Type B pancreatic cell (in vitro differentiated cells): ENCODE data around the gene VPS54. TPM values are rescaled to one million over a fixed set of nuclear protein-coding genes. Genes with fewer than 3 reads are reported as not detected.

Source experiments
- DNase-seq: peaks from one replicate; pipeline ENCODE4 v3.0.0; 2021; ENCODE audit warnings: mixed read lengths; ENCODE audit not compliant: unreplicated experiment; ENCODE audit errors: extremely low spot score
- H3K27ac Mint-ChIP-seq: 2 replicates; pipeline ENCODE4 v1.8.0; 2021; ENCODE audit warnings: mild to moderate bottlenecking, mixed read lengths
- H3K27me3 Mint-ChIP-seq: 2 replicates; pipeline ENCODE4 v1.8.0; 2021; ENCODE audit warnings: mixed read lengths
- H3K36me3 Mint-ChIP-seq: 2 replicates; pipeline ENCODE4 v1.8.0; 2021; ENCODE audit warnings: mixed read lengths
- H3K4me1 Mint-ChIP-seq: one replicate; pipeline ENCODE4 v1.8.0; 2021; ENCODE audit warnings: mixed read lengths; ENCODE audit not compliant: unreplicated experiment
- H3K4me3 Mint-ChIP-seq: 2 replicates; pipeline ENCODE4 v1.8.0; 2021; ENCODE audit warnings: mild to moderate bottlenecking, mixed read lengths
- H3K9me3 Mint-ChIP-seq: 2 replicates; pipeline ENCODE4 v1.8.0; 2021; ENCODE audit warnings: mixed read lengths
- CTCF ChIP-seq: fragments of 200-600 bp; sonication (generic); conservative IDR thresholded peaks from 2 replicates; pipeline ENCODE4 v1.5.0; 2021; ENCODE audit warnings: antibody characterized with exemption, mild to moderate bottlenecking
- long read RNA-seq: library from polyadenylated mRNA; unstranded; transcript quantifications from one replicate; pipeline ENCODE4 v2.0.0, GENCODE V29; 2020
- total RNA-seq: library from RNA; stranded (reverse); gene quantifications from 2 replicates; pipeline ENCODE4 v1.2.1, GENCODE V29; 2021; ENCODE audit warnings: low replicate concordance

VPS54 gene, protein sequence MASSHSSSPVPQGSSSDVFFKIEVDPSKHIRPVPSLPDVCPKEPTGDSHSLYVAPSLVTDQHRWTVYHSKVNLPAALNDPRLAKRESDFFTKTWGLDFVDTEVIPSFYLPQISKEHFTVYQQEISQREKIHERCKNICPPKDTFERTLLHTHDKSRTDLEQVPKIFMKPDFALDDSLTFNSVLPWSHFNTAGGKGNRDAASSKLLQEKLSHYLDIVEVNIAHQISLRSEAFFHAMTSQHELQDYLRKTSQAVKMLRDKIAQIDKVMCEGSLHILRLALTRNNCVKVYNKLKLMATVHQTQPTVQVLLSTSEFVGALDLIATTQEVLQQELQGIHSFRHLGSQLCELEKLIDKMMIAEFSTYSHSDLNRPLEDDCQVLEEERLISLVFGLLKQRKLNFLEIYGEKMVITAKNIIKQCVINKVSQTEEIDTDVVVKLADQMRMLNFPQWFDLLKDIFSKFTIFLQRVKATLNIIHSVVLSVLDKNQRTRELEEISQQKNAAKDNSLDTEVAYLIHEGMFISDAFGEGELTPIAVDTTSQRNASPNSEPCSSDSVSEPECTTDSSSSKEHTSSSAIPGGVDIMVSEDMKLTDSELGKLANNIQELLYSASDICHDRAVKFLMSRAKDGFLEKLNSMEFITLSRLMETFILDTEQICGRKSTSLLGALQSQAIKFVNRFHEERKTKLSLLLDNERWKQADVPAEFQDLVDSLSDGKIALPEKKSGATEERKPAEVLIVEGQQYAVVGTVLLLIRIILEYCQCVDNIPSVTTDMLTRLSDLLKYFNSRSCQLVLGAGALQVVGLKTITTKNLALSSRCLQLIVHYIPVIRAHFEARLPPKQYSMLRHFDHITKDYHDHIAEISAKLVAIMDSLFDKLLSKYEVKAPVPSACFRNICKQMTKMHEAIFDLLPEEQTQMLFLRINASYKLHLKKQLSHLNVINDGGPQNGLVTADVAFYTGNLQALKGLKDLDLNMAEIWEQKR
- total RNA-seq: 21.5 and 23.3 TPM in 2 replicates
- long read RNA-seq, partial matches to known transcripts: 7 of 10 reads
- long read RNA-seq, other reads (novel, unspliced or antisense): 3 of 10 reads

GRCh38 chr2:64019083-64019974 lies at the start of gene VPS54:
VPS54 (minus strand) TSS chr2:64019428; CDS start chr2:63983999, 35,429 bp downstream.
- H3K9me3 Mint-ChIP-seq: no peaks in the 10 kb centered on the region
- H3K27me3 Mint-ChIP-seq: no peaks in the 10 kb centered on the region
- no peak for TF ChIP-seq CTCF
- peak within 1 kb of the TSS; percentile 97 for H3K27ac Mint-ChIP-seq
- H3K36me3 Mint-ChIP-seq: peaks cover 4% of the 10 kb centered on the region
- peak; percentile 82 for DNase-seq
- peaks cover 27% of the 10 kb centered on the region for H3K4me1 Mint-ChIP-seq
- peak within 1 kb of the TSS; percentile 99 for H3K4me3 Mint-ChIP-seq

GRCh38 chr2:64067326-64067725 lies 48.1 kb upstream of the VPS54 start:
- no peak for TF ChIP-seq CTCF
- no peaks in the 10 kb centered on the region for H3K36me3 Mint-ChIP-seq
- H3K9me3 Mint-ChIP-seq: peaks cover 7% of the 10 kb centered on the region
- peaks cover 22% of the 10 kb centered on the region for H3K4me1 Mint-ChIP-seq
- no peak for DNase-seq
- no peaks in the 10 kb centered on the region for H3K27me3 Mint-ChIP-seq
- H3K4me3 Mint-ChIP-seq: no peak overlapping the region
- H3K27ac Mint-ChIP-seq: no peak overlapping the region

DNA sequence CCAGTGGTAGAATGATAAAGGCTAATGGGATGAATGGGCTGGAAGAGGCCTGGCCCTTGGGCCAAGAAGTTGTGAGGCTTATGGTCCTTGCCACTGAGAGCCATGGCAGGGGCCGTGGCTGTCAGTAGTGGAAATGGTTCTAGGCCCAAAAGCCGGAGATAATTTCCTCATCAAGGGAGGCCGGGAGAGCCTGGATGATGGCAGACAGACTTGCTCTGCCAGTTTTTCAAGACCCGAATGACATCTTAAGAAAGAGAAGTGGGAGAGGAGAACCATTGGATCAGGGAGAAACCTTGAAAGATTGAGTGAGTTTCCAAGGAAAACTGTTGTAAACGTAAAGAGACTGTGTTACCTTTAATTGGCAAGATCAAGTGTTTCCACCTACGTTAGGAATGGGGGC lies 46.3 kb upstream of the VPS54 start:
- TF ChIP-seq CTCF: no peak
- Mint-ChIP-seq H3K4me3 (peak overlapping the region; percentile 24), H3K36me3 (no peaks in the 10 kb centered on the region)

DNA sequence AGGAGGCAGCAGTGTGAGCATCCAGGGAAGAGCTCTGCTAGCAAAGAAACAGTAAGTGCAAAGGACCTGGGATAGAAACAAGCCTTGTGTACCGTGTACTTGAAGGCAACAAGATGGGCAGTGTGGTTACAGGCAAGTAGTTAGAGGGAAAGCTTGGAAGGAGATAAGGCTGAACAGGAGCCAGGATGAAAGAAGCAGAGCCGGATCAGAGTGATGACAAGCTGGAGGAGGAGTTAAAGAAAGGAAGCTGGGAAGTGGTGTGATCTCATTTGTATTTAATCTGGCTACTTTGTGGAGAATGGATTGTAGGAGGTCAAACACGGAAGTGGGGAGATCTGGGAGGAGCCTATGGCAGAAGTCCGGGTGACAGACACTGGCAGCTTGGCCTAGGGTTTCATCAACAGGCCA lies 44.7 kb upstream of the VPS54 start:
- Mint-ChIP-seq H3K4me1 (peaks cover 22% of the 10 kb centered on the region), H3K27ac (peak overlapping the region; percentile 10), H3K9me3 (peaks cover 7% of the 10 kb centered on the region), H3K27me3 (no peaks in the 10 kb centered on the region), H3K36me3 (no peaks in the 10 kb centered on the region), H3K4me3 (no peak overlapping the region)
- no peak for TF ChIP-seq CTCF
- DNase-seq: no peak

More for the DNA sequence above, 46.3 kb upstream of the VPS54 start:
- no peak for DNase-seq
- Mint-ChIP-seq H3K27ac (peak overlapping the region; percentile 86), H3K9me3 (peaks cover 7% of the 10 kb centered on the region), H3K27me3 (no peaks in the 10 kb centered on the region), H3K4me1 (peaks cover 22% of the 10 kb centered on the region)

- Mint-ChIP-seq H3K36me3 (no peaks in the 10 kb centered on the region), H3K27ac (peak overlapping the region; percentile 10)
Observed at GRCh38 chr2:64063454-64063853, 44.2 kb upstream of the VPS54 start.

More at GRCh38 chr2:64063454-64063853, 44.2 kb upstream of the VPS54 start:
- no peak for DNase-seq
- H3K4me1 Mint-ChIP-seq: peaks cover 22% of the 10 kb centered on the region
- H3K4me3 Mint-ChIP-seq: no peak overlapping the region
- H3K27me3 Mint-ChIP-seq: no peaks in the 10 kb centered on the region
- H3K9me3 Mint-ChIP-seq: peaks cover 7% of the 10 kb centered on the region
- no peak for TF ChIP-seq CTCF
